ENCODE data around the gene TYMP.

TYMP gene

GRCh38 chr22:50525104-50525857 lies 4.5 kb downstream of the TYMP start, which contains the start of gene SCO2:
Gene SCO2, minus strand, starts transcription at chr22:50525598. Its CDS starts 1,187 bp downstream, at chr22:50524411.
- Histone ChIP-seq H3K4me3 (ENCODE audit: low read depth, low read length) (peak within 1 kb of the TSS; percentile 85), H3K9me3 (ENCODE audit: severe bottlenecking) (no peaks in the 10 kb centered on the region), H3K36me3 (peaks cover 43% of the 10 kb centered on the region), H3K27ac (peak within 1 kb of the TSS; percentile 92), H3K27me3 (ENCODE audit: insufficient read depth, low read depth, severe bottlenecking) (no peaks in the 10 kb centered on the region)
- DNase-seq: peak; percentile 97
- TF ChIP-seq CTCF (IDR thresholded peaks at IDR 0.05; ENCODE audit: low read depth, low read length): peak; percentile 62

- no peaks in the 10 kb centered on the region for H3K27me3 ChIP-seq (ENCODE audit: insufficient read depth, low read depth, severe bottlenecking)
- peak overlapping the region; percentile 85 for H3K4me3 ChIP-seq (ENCODE audit: low read depth, low read length)
- no peak for DNase-seq
- TF ChIP-seq CTCF (IDR thresholded peaks at IDR 0.05; ENCODE audit: low read depth, low read length): no peak
- H3K27ac ChIP-seq: peak overlapping the region; percentile 92
- no peaks in the 10 kb centered on the region for H3K9me3 ChIP-seq (ENCODE audit: severe bottlenecking)
- peaks cover 49% of the 10 kb centered on the region for H3K36me3 ChIP-seq
These were observed 5.1 kb downstream of the TYMP start for GRCh38 chr22:50524676-50525103.

- peak overlapping the region; percentile 92 for H3K27ac ChIP-seq
These were observed 5.8 kb downstream of the TYMP start for GRCh38 chr22:50523806-50524675.

GRCh38 chr22:50523458-50523805 lies 6.4 kb downstream of the TYMP start:
- no peak overlapping the region for H3K4me3 ChIP-seq (ENCODE audit: low read depth, low read length)

More at GRCh38 chr22:50523806-50524675, 5.8 kb downstream of the TYMP start:
- TF ChIP-seq CTCF (IDR thresholded peaks at IDR 0.05; ENCODE audit: low read depth, low read length): no peak
- Histone ChIP-seq H3K4me3 (ENCODE audit: low read depth, low read length) (peak overlapping the region; percentile 85; the same call in 1 of the 2 replicates), H3K27me3 (ENCODE audit: insufficient read depth, low read depth, severe bottlenecking) (no peaks in the 10 kb centered on the region), H3K36me3 (peaks cover 56% of the 10 kb centered on the region), H3K9me3 (ENCODE audit: severe bottlenecking) (no peaks in the 10 kb centered on the region)
- DNase-seq: no peak

More at GRCh38 chr22:50523458-50523805, 6.4 kb downstream of the TYMP start:
- Histone ChIP-seq H3K9me3 (ENCODE audit: severe bottlenecking) (no peaks in the 10 kb centered on the region), H3K36me3 (peaks cover 62% of the 10 kb centered on the region), H3K27ac (peak overlapping the region; percentile 92), H3K27me3 (ENCODE audit: insufficient read depth, low read depth, severe bottlenecking) (no peaks in the 10 kb centered on the region)
- TF ChIP-seq CTCF (IDR thresholded peaks at IDR 0.05; ENCODE audit: low read depth, low read length): no peak
- DNase-seq: no peak
